Measurements from ENCODE around the gene SAP30BP.

Gene SAP30BP

GRCh38 chr17:75695141-75695829 lies 28.1 kb downstream of the SAP30BP start:
- no peak overlapping the region for H2AFZ ChIP-seq (ENCODE audit: low read depth, low read length)
- no peak for TF ChIP-seq CTCF (IDR thresholded peaks at IDR 0.05; ENCODE audit: borderline replicate concordance, extremely low read depth, low read length, poor library complexity, severe bottlenecking)
- no peak for TF ChIP-seq EZH2 (IDR thresholded peaks at IDR 0.05; ENCODE audit: borderline replicate concordance, low read depth, low read length, severe bottlenecking)
- H3K9me3 ChIP-seq (ENCODE audit: insufficient read depth, low read length, severe bottlenecking) = no peaks in the 10 kb centered on the region
- no peak overlapping the region for H3K4me3 ChIP-seq (ENCODE audit: low read depth in 1 of 2, low read length in 2 of 2)
- ATAC-seq (ENCODE audit: insufficient read depth, low read depth) (no peak), DNase-seq (no peak)
- peaks cover 33% of the 10 kb centered on the region for H3K79me2 ChIP-seq (ENCODE audit: insufficient read depth, low read length)
- H3K36me3 ChIP-seq (ENCODE audit: insufficient read depth, low read length) = peaks cover 91% of the 10 kb centered on the region
- H3K27me3 ChIP-seq (ENCODE audit: insufficient read depth, low read length, poor library complexity) = no peaks in the 10 kb centered on the region
- H3K4me1 ChIP-seq (ENCODE audit: insufficient read depth, low read length) = no peaks in the 10 kb centered on the region
- H4K20me1 ChIP-seq (ENCODE audit: insufficient read depth, low read length) = peaks cover 44% of the 10 kb centered on the region; the same call in 1 of the 2 replicates
- H3K27ac ChIP-seq (ENCODE audit: low read length) = no peak overlapping the region
- H3K4me2 ChIP-seq (ENCODE audit: insufficient read depth, low read length) = no peak overlapping the region
- H3K9ac ChIP-seq (ENCODE audit: low read depth, low read length) = no peak overlapping the region

GRCh38 chr17:75695830-75696271 lies 28.7 kb downstream of the SAP30BP start:
- TF ChIP-seq CTCF (IDR thresholded peaks at IDR 0.05; ENCODE audit: borderline replicate concordance, extremely low read depth, low read length, poor library complexity, severe bottlenecking) (no peak), EZH2 (IDR thresholded peaks at IDR 0.05; ENCODE audit: borderline replicate concordance, low read depth, low read length, severe bottlenecking) (no peak)
- no peaks in the 10 kb centered on the region for H3K27me3 ChIP-seq (ENCODE audit: insufficient read depth, low read length, poor library complexity)
- H3K4me3 ChIP-seq (ENCODE audit: low read depth in 1 of 2, low read length in 2 of 2) = no peak overlapping the region
- no peak overlapping the region for H2AFZ ChIP-seq (ENCODE audit: low read depth, low read length)
- no peak for ATAC-seq (ENCODE audit: insufficient read depth, low read depth)
- peaks cover 39% of the 10 kb centered on the region; the same call in 1 of the 2 replicates for H4K20me1 ChIP-seq (ENCODE audit: insufficient read depth, low read length)
- no peaks in the 10 kb centered on the region for H3K9me3 ChIP-seq (ENCODE audit: insufficient read depth, low read length, severe bottlenecking)
- no peak overlapping the region for H3K4me2 ChIP-seq (ENCODE audit: insufficient read depth, low read length)
- H3K9ac ChIP-seq (ENCODE audit: low read depth, low read length) = no peak overlapping the region
- H3K4me1 ChIP-seq (ENCODE audit: insufficient read depth, low read length) = no peaks in the 10 kb centered on the region
- no peak overlapping the region for H3K27ac ChIP-seq (ENCODE audit: low read length)
- H3K36me3 ChIP-seq (ENCODE audit: insufficient read depth, low read length) = peaks cover 91% of the 10 kb centered on the region
- H3K79me2 ChIP-seq (ENCODE audit: insufficient read depth, low read length) = peaks cover 28% of the 10 kb centered on the region
- no peak for DNase-seq

- Histone ChIP-seq H3K36me3 (ENCODE audit: insufficient read depth, low read length) (peaks cover 95% of the 10 kb centered on the region), H3K4me3 (ENCODE audit: low read depth in 1 of 2, low read length in 2 of 2) (no peak overlapping the region), H3K27me3 (ENCODE audit: insufficient read depth, low read length, poor library complexity) (no peaks in the 10 kb centered on the region), H3K79me2 (ENCODE audit: insufficient read depth, low read length) (peaks cover 14% of the 10 kb centered on the region), H3K4me1 (ENCODE audit: insufficient read depth, low read length) (no peaks in the 10 kb centered on the region), H3K4me2 (ENCODE audit: insufficient read depth, low read length) (no peak overlapping the region), H3K27ac (ENCODE audit: low read length) (no peak overlapping the region), H2AFZ (ENCODE audit: low read depth, low read length) (no peak overlapping the region), H4K20me1 (ENCODE audit: insufficient read depth, low read length) (peaks cover 26% of the 10 kb centered on the region; the same call in 1 of the 2 replicates), H3K9me3 (ENCODE audit: insufficient read depth, low read length, severe bottlenecking) (no peaks in the 10 kb centered on the region), H3K9ac (ENCODE audit: low read depth, low read length) (no peak overlapping the region)
- DNase-seq (no peak), ATAC-seq (ENCODE audit: insufficient read depth, low read depth) (no peak)
- no peak for TF ChIP-seq CTCF (IDR thresholded peaks at IDR 0.05; ENCODE audit: borderline replicate concordance, extremely low read depth, low read length, poor library complexity, severe bottlenecking)
- TF ChIP-seq EZH2 (IDR thresholded peaks at IDR 0.05; ENCODE audit: borderline replicate concordance, low read depth, low read length, severe bottlenecking) = no peak
Observed at GRCh38 chr17:75697651-75698291, 30.6 kb downstream of the SAP30BP start.
